WI38 (cell line): ENCODE measurements around the gene SLC11A1.

Experiments
- H3K4me3 ChIP-seq: 2 replicates; pipeline ENCODE4 v1.5.1; 2011; ENCODE audit warnings: low read depth, mild to moderate bottlenecking, control low read depth, low read length
- TF ChIP-seq, protein P1 (sequence below): IDR thresholded peaks from 2 replicates; pipeline ENCODE4 v1.5.1; 2012; ENCODE audit warnings: low read depth, mild to moderate bottlenecking, control low read depth, low read length

SLC11A1 gene

DNA sequence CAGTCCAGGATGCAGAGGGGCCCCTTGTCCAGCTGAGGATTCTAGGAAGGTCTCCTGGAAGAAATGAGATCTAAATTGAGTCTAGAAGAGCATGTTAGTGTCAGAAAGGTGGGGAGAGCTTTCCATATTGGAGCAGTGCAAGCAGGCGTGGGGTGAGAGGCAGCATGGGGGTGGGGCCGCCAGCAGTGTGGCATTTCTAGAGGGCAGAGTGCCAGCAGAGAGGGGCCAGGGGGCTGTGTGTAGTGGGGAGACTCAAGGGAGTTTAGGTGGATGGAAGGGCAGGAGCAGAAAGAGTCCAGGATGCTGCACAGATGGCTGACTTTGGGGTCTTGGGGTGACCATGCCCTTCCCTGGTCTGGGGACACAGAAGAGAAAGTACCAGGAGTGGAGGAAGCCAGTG, 39.0 kb downstream of the SLC11A1 start:
- TF ChIP-seq, protein P1, sequence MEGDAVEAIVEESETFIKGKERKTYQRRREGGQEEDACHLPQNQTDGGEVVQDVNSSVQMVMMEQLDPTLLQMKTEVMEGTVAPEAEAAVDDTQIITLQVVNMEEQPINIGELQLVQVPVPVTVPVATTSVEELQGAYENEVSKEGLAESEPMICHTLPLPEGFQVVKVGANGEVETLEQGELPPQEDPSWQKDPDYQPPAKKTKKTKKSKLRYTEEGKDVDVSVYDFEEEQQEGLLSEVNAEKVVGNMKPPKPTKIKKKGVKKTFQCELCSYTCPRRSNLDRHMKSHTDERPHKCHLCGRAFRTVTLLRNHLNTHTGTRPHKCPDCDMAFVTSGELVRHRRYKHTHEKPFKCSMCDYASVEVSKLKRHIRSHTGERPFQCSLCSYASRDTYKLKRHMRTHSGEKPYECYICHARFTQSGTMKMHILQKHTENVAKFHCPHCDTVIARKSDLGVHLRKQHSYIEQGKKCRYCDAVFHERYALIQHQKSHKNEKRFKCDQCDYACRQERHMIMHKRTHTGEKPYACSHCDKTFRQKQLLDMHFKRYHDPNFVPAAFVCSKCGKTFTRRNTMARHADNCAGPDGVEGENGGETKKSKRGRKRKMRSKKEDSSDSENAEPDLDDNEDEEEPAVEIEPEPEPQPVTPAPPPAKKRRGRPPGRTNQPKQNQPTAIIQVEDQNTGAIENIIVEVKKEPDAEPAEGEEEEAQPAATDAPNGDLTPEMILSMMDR: no peak
- H3K4me3 ChIP-seq: no peak overlapping the region

- H3K4me3 ChIP-seq: no peak overlapping the region
- TF ChIP-seq, protein P1: no peak
These were observed 40.5 kb downstream of the SLC11A1 start for GRCh38 chr2:218422403-218423086.

- TF ChIP-seq, protein P1: no peak
- H3K4me3 ChIP-seq: no peak overlapping the region
These were observed 41.5 kb downstream of the SLC11A1 start for GRCh38 chr2:218423584-218423983.

DNA sequence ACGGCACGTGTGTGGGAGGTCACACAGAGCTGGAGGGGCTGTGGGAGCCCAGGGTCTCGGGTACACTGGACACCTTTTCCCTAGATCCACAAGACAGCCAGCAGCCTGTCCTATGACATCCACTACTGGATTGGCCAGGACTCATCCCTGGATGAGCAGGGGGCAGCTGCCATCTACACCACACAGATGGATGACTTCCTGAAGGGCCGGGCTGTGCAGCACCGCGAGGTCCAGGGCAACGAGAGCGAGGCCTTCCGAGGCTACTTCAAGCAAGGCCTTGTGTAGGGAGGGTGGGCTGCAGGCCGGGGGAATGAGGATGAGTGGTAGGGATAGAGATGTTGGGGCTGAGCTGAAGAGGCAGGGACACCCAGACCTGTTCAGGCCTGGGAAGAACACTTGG, 43.5 kb downstream of the SLC11A1 start:
- TF ChIP-seq, protein P1: no peak
- H3K4me3 ChIP-seq: no peak overlapping the region

DNA sequence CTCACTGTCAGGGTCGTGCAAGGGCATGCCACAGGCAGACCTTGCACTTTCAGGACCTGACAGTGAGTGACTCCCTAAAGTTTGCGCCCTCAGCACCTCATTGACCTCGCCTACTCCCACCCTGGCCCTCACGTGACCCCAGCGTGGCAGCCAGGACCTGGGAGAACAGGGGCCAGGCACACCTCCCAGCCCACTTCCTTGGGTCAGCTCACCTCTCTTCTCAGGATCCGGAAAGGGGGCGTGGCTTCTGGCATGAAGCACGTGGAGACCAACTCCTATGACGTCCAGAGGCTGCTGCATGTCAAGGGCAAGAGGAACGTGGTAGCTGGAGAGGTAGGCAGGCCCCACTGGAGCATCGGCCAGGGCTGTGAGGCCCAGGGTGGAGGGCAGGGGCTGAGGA, 45.7 kb downstream of the SLC11A1 start:
- H3K4me3 ChIP-seq: no peak overlapping the region
- TF ChIP-seq, protein P1: no peak

GRCh38 chr2:218428846-218429558, 46.9 kb downstream of the SLC11A1 start:
- no peak overlapping the region for H3K4me3 ChIP-seq
- TF ChIP-seq, protein P1: no peak
